Sigmoid colon (tissue), 4 donors: ENCODE results near the gene EGF.
"Not testable (repeated sequence)": the region's sequence is repeated elsewhere in the genome, so short reads cannot be mapped to it uniquely, and the experiment has no call there.

Experiments
- CTCF ChIP-seq, 4 experiments: fragments of 450-650 bp in 3 of 4; fragments of 200-600 bp in 1 of 4; IDR thresholded peaks; one replicate each; pipeline ENCODE4 v1.5.1; 2016 to 2019; ENCODE audit warnings: antibody characterized with exemption in 4 of 4, mild to moderate bottlenecking in 3 of 4, moderate library complexity in 2 of 4
- EP300 ChIP-seq, 4 donors: sonication (generic); formaldehyde crosslinking; IDR thresholded peaks; one replicate each; pipeline ENCODE4 v1.6.1; 2017; ENCODE audit warnings: antibody characterized with exemption in 4 of 4
- POLR2A ChIP-seq, 2 donors: fragments of 450-650 bp; IDR thresholded peaks; one replicate each; pipeline ENCODE4 v1.6.1; 2016; ENCODE audit warnings: antibody characterized with exemption in 2 of 2, mild to moderate bottlenecking in 2 of 2, moderate library complexity in 2 of 2
- POLR2AphosphoS5 ChIP-seq, 4 donors: sonication (generic); formaldehyde crosslinking; IDR thresholded peaks; one replicate each; pipeline ENCODE4 v1.6.1; 2017; ENCODE audit warnings: antibody characterized with exemption in 4 of 4

GRCh38 chr4:109875553-109875952, 37.1 kb upstream of the EGF start:
- TF ChIP-seq CTCF, POLR2AphosphoS5, POLR2A, EP300 (IDR thresholded peaks at IDR 0.05): not testable (repeated sequence)
